Endothelial cell (in vitro differentiated cells): ENCODE data around the gene ZNF232. TPM values are rescaled to one million over a fixed set of nuclear protein-coding genes. Genes with fewer than 3 reads are reported as not detected.
"Not testable (repeated sequence)": the region's sequence is repeated elsewhere in the genome, so short reads cannot be mapped to it uniquely, and the experiment has no call there.

Experiments used
- DNase-seq: peaks from one replicate; pipeline ENCODE4 v3.0.0; 2021; ENCODE audit warnings: low spot score
- H3K27ac Mint-ChIP-seq: one replicate; pipeline ENCODE4 v1.8.0; 2021; ENCODE audit warnings: mixed read lengths, inconsistent platforms; ENCODE audit not compliant: unreplicated experiment
- H3K27me3 Mint-ChIP-seq: one replicate; pipeline ENCODE4 v1.8.0; 2021; ENCODE audit warnings: mild to moderate bottlenecking, moderate library complexity, mixed read lengths, inconsistent platforms; ENCODE audit not compliant: unreplicated experiment
- H3K36me3 Mint-ChIP-seq: one replicate; pipeline ENCODE4 v1.8.0; 2021; ENCODE audit warnings: mild to moderate bottlenecking, low read depth, mixed read lengths, inconsistent platforms; ENCODE audit not compliant: unreplicated experiment
- H3K4me1 Mint-ChIP-seq: one replicate; pipeline ENCODE4 v1.8.0; 2021; ENCODE audit warnings: mild to moderate bottlenecking, mixed read lengths, inconsistent platforms; ENCODE audit not compliant: unreplicated experiment
- H3K4me3 Mint-ChIP-seq: one replicate; pipeline ENCODE4 v1.8.0; 2021; ENCODE audit warnings: mild to moderate bottlenecking, mixed read lengths, inconsistent platforms; ENCODE audit not compliant: unreplicated experiment
- H3K9me3 Mint-ChIP-seq: one replicate; pipeline ENCODE4 v1.8.0; 2021; ENCODE audit warnings: mixed read lengths, inconsistent platforms; ENCODE audit not compliant: unreplicated experiment
- CTCF ChIP-seq: fragments of 200-600 bp; sonication (generic); IDR thresholded peaks from one replicate; pipeline ENCODE4 v1.5.0; 2021; ENCODE audit warnings: antibody characterized with exemption; ENCODE audit not compliant: unreplicated experiment
- total RNA-seq: library from RNA; stranded (reverse); fragmentation: NEBNext Ultra II Directional; extraction: Animal tissue kit (Norgen Biotek cat#: 25700); gene quantifications from one replicate; pipeline ENCODE4 v1.2.1, GENCODE V29; 2021; ENCODE audit not compliant: unreplicated experiment

Gene ZNF232
- total RNA-seq, 1 donor from 2014 or later = 43.0 TPM

DNA sequence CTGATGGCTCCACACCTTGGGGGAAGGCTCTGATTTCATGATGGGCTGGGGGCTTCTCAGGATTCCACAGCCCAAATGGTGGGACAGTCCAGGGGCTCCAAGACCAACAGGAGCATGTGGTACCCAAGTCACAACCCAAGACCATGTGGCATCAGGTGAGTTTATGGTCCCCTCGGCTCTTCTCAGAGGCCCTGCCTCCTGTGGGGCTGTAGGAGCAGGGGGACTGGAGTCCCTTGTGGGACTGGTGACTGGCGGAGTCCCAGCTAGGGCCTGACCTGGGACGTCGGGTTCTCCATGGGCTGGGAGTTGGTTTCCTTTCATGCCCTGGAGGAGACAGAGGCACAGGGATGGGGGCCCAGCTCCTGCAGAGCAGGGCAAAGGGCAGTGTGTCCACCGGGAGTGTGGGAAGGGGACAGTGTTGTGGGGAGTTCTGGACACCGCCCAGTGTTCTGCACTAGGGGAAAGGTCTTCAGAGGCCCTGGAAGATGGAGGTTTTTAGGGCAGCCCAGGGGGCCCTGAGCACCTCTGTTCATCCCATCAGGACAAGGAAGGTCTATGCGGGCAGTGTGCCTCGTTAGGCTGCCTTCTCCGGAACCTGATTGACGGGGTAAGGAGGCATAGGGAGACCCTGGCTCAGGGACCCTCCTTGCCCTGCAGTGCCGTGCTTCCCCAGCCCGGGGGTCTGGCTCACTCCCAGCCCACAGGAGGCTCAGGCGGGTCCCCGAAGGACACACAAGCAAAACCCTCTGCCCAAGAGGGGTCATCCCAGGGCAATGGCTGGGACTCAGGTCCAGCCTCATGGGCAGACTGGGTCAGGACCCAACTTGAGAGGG lies 25.1 kb upstream of the ZNF232 start:
- not testable (repeated sequence) for H3K27me3 Mint-ChIP-seq, H3K4me3 Mint-ChIP-seq, DNase-seq, H3K9me3 Mint-ChIP-seq, H3K4me1 Mint-ChIP-seq, H3K36me3 Mint-ChIP-seq, H3K27ac Mint-ChIP-seq

- no peak for DNase-seq
- Mint-ChIP-seq H3K4me3 (no peak overlapping the region), H3K36me3 (peaks cover 6% of the 10 kb centered on the region), H3K4me1 (no peaks in the 10 kb centered on the region), H3K27ac (no peak overlapping the region), H3K27me3 (peaks cover 7% of the 10 kb centered on the region), H3K9me3 (no peaks in the 10 kb centered on the region)
- no peak for TF ChIP-seq CTCF
Measured at GRCh38 chr17:5135726-5136579, 24.3 kb upstream of the ZNF232 start.

GRCh38 chr17:5135131-5135712 lies 23.5 kb upstream of the ZNF232 start:
- not testable (repeated sequence) for H3K36me3 Mint-ChIP-seq, H3K4me1 Mint-ChIP-seq, H3K27me3 Mint-ChIP-seq, H3K9me3 Mint-ChIP-seq, DNase-seq, H3K4me3 Mint-ChIP-seq
- peak overlapping the region; percentile 42 for H3K27ac Mint-ChIP-seq

DNA sequence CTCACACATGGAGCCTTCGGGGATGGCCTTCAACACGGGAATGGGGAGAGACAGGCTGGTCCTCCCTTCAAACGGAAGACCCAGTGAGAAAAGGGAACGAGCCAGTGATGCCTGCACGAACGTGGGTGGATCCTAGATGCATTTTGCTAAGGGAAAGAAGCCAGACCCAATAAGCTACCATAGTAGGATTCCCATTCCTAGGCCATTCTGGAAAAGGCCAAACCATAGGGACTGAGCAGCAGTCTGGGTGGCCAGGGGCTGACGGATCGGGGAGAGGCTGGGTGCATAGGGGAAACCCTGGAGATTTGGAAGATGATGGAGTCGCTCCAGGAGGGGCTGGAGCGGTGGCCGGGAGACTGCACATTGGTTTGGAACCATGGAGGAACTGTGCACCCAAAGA lies 22.9 kb upstream of the ZNF232 start:
- not testable (repeated sequence) for H3K9me3 Mint-ChIP-seq, DNase-seq, H3K36me3 Mint-ChIP-seq, H3K27ac Mint-ChIP-seq, H3K27me3 Mint-ChIP-seq, H3K4me1 Mint-ChIP-seq
- peak overlapping the region; percentile 37 for H3K4me3 Mint-ChIP-seq

DNA sequence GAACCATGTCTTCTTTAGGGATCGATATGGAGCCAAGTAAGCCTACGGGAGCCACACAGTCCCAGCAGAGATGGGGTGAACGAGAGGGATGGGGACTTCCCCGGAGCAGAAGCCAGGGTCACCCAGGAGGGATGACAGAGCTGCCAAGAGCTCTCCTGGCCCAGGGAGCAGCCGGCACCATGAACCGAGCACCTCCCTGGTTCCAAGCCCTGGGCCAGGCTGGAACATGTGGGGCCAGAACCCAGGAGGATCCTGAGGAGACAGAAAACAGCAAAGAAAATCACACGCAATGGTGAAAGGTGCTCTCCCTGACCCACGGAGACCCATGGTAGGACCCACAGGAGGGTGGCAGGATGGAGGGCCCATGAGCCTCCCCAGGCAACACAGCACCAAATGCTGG lies 22.3 kb upstream of the ZNF232 start:
- not testable (repeated sequence) for H3K4me1 Mint-ChIP-seq, H3K27ac Mint-ChIP-seq, DNase-seq, H3K36me3 Mint-ChIP-seq, H3K4me3 Mint-ChIP-seq, H3K9me3 Mint-ChIP-seq, H3K27me3 Mint-ChIP-seq

DNA sequence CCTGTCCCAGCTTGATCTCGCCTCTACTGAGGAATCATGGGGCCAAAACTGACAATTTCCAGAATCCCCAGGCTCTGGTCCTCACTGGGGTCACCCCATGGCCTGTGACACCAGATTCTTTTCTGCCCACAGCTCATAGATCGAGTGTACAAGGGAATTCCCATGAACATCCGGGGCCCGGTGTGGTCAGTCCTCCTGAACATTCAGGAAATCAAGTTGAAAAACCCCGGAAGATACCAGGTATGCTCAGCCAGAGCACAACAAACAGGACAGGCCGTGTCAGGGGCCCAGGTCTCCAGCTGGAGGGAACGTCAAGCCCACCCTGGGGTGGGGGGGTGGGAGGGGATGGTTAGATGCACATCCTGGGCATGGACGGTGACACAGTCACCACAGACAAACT lies 21.6 kb upstream of the ZNF232 start:
- Mint-ChIP-seq H3K4me3 (no peak overlapping the region), H3K36me3 (peaks cover 6% of the 10 kb centered on the region), H3K9me3 (no peaks in the 10 kb centered on the region), H3K27ac (no peak overlapping the region), H3K27me3 (peaks cover 8% of the 10 kb centered on the region), H3K4me1 (no peaks in the 10 kb centered on the region)
- DNase-seq = no peak
- no peak for TF ChIP-seq CTCF

- not testable (repeated sequence) for H3K27me3 Mint-ChIP-seq, H3K4me1 Mint-ChIP-seq, DNase-seq, H3K9me3 Mint-ChIP-seq, H3K36me3 Mint-ChIP-seq
- peak overlapping the region; percentile 13 for H3K27ac Mint-ChIP-seq
- H3K4me3 Mint-ChIP-seq = peak overlapping the region; percentile 67
Measured at GRCh38 chr17:5132503-5133225, 21.0 kb upstream of the ZNF232 start.

DNA sequence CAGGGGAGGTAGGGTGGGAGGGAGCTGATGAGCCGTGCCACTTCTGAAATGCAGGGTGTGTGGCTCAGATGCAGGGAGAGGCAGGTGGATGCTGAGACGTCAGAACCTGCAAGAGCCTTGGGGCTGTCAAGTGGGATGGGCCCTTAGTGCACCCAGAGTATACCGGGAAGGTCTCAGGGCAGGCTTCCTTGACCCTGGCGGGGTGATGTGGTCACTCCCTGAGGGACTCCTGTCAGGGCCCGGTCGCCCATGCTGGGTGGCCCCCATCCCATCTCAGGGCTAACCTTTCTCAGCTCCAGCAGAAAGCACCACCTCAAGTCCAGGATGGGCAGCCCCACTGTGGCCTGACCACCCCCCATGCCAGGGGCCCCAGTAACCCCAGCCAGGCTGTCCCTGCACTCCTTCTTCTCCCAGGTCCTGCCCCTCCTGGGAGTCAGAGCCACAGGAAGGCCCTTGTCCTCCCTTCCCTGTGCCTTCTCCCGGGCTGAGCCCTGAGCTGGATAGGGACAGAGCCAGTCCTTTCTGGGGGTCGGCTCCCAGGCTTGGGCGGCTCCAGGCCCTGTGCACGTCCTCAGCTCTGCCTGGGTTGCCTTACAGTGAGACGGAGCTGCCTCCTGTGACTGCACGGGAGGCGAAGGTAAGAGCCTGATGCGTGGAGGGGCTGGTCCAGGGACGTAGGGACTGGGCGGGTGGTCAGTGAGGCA lies 20.3 kb upstream of the ZNF232 start:
- not testable (repeated sequence) for DNase-seq, H3K36me3 Mint-ChIP-seq, H3K27me3 Mint-ChIP-seq, H3K4me1 Mint-ChIP-seq, H3K4me3 Mint-ChIP-seq, H3K9me3 Mint-ChIP-seq, H3K27ac Mint-ChIP-seq
